Heart left ventricle (tissue), 13 donors: Measurements from ENCODE around the gene AVPI1.

Experiments
- POLR2A ChIP-seq, 2 donors: fragments of 450-650 bp; IDR thresholded peaks; one replicate each; pipeline ENCODE4 v1.6.1; 2017; ENCODE audit warnings: antibody characterized with exemption in 2 of 2, mild to moderate bottlenecking in 2 of 2, moderate library complexity in 2 of 2
- TF ChIP-seq, protein P1 (sequence below), 12 donors: fragments of 200-600 bp; sonication (generic) in 4 of 12; IDR thresholded peaks; one replicate each; pipeline versions ENCODE4 v1.5.0 to v1.8.0; 2018 to 2022; ENCODE audit warnings: antibody characterized with exemption in 12 of 12, mild to moderate bottlenecking in 5 of 12
- donor health status: ischemic (EF 13 %, LVEDD 7.1; RV severe dilation, severe dysfunction).
- donor health status: DM: no; HTN: yes; CAD: no.
- donor health status: DM: no; HTN: no; CAD: no.
- donor health status: ischemic (EF 25% LVEDD 6.9; RV normal size, moderate dysfunction).
- donor health status: ischemic (EF 25% LVEDD 5.7; RV mildly dilated, moderate dysfunction).
- donor health status: ischemic (EF 35%, LVEDD 5.7; RV mildly dilated, moderate dysfunction).
- donor health status: nonischemic (EF 11% LVEDD 7.7; RV severe dilation, severe dysfunction).
- donor health status: DM: yes; HTN: yes; CAD: no.
- donor health status: PGD.
- donor health status: ischemic (EF 29% LVEDD 5.4; RV normal size, mild dysfunction).
- donor health status: nonischemic (EF 23%, LVEDD 6.1; RV moderate dilation, normal function).

DNA sequence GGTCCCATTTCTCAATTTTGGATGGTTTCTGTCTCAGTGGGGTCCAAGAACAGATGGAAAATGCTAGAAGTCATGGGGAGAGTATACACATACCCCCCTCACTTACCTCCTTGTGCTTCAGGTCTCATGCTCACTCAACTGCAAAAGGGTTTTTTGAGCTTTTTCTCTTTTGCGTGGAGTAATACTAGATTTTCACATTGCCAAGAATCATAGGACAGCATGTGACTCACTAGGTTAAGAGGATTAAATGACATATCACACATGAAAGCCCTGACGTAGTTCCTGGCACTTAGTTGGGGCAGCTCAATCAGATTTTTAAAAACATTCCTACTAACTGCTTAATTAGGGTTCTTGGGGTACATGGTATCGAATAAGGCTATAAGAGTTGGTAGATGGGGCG is 42.1 kb downstream of the AVPI1 start:
- TF ChIP-seq, protein P1, sequence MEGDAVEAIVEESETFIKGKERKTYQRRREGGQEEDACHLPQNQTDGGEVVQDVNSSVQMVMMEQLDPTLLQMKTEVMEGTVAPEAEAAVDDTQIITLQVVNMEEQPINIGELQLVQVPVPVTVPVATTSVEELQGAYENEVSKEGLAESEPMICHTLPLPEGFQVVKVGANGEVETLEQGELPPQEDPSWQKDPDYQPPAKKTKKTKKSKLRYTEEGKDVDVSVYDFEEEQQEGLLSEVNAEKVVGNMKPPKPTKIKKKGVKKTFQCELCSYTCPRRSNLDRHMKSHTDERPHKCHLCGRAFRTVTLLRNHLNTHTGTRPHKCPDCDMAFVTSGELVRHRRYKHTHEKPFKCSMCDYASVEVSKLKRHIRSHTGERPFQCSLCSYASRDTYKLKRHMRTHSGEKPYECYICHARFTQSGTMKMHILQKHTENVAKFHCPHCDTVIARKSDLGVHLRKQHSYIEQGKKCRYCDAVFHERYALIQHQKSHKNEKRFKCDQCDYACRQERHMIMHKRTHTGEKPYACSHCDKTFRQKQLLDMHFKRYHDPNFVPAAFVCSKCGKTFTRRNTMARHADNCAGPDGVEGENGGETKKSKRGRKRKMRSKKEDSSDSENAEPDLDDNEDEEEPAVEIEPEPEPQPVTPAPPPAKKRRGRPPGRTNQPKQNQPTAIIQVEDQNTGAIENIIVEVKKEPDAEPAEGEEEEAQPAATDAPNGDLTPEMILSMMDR (IDR thresholded peaks at IDR 0.05): no peak
- TF ChIP-seq POLR2A (IDR thresholded peaks at IDR 0.05): no peak
